ENCODE results near the gene RRAGD.

DNA sequence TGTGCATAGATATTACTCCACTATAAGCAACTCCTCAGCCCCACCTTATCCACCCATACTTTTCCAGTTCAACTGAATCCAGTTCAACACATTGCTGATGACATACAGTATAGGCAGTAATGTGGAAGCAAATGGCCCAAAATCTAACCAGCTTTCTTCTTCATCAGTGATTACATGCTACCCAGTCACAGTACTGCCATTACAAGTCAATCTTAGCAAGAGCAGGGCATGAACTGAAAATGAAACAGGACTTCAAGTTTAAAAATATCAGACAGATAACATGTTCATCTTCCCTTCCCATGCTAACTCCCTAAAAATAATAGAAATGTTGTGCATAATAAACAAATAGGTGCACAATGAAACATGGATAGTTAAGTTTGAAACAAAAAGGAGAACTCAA is 19.2 kb downstream of the RRAGD start:
- TF ChIP-seq EZH2 (IDR thresholded peaks at IDR 0.05; ENCODE audit: insufficient read depth, poor library complexity, severe bottlenecking) (no peak), EZH2phosphoT487 (IDR thresholded peaks at IDR 0.05; ENCODE audit: insufficient read depth, low read depth) (no peak)

Measured in GM23248 (cell line).